ENCODE measurements around the gene USP20. TPM values are rescaled to one million over a fixed set of nuclear protein-coding genes. Genes with fewer than 3 reads are reported as not detected.
A peak's percentile ranks its signal among the peaks of the same experiment; 100 is the strongest.

Gene USP20
- total RNA-seq, 1 donor from 2014 or later = 44.3 TPM

GRCh38 chr9:129904734-129905133 lies 69.5 kb downstream of the USP20 start:
- intact Hi-C loops (cut with micrococcal nuclease) = no loop called here
- Mint-ChIP-seq H3K4me3 (no peak overlapping the region), H3K27me3 (no peaks in the 10 kb centered on the region), H3K4me1 (peaks cover 30% of the 10 kb centered on the region), H3K9me3 (no peaks in the 10 kb centered on the region), H3K27ac (peak overlapping the region; percentile 34), H3K36me3 (ENCODE audit: low read depth) (peaks cover 81% of the 10 kb centered on the region)
- no peak for DNase-seq

- Mint-ChIP-seq H3K27ac (no peak overlapping the region), H3K36me3 (ENCODE audit: low read depth) (peaks cover 77% of the 10 kb centered on the region), H3K27me3 (no peaks in the 10 kb centered on the region), H3K4me1 (peaks cover 29% of the 10 kb centered on the region), H3K9me3 (no peaks in the 10 kb centered on the region), H3K4me3 (no peak overlapping the region)
- intact Hi-C loops (cut with micrococcal nuclease) = no loop called here
- no peak for DNase-seq
Measured at GRCh38 chr9:129906298-129906697, 71.0 kb downstream of the USP20 start.

- peaks cover 68% of the 10 kb centered on the region for H3K36me3 Mint-ChIP-seq (ENCODE audit: low read depth)
Measured at GRCh38 chr9:129907201-129907600, 71.9 kb downstream of the USP20 start.

GRCh38 chr9:129908906-129909305 lies 73.6 kb downstream of the USP20 start:
- Mint-ChIP-seq H3K4me3 (no peak overlapping the region), H3K9me3 (no peaks in the 10 kb centered on the region), H3K4me1 (peaks cover 21% of the 10 kb centered on the region), H3K36me3 (ENCODE audit: low read depth) (peaks cover 57% of the 10 kb centered on the region), H3K27me3 (no peaks in the 10 kb centered on the region), H3K27ac (peak overlapping the region; percentile 53)
- intact Hi-C loops (cut with micrococcal nuclease) = no loop called here
- no peak for DNase-seq

More at GRCh38 chr9:129907201-129907600, 71.9 kb downstream of the USP20 start:
- Mint-ChIP-seq H3K27me3 (no peaks in the 10 kb centered on the region), H3K4me1 (peaks cover 25% of the 10 kb centered on the region), H3K9me3 (no peaks in the 10 kb centered on the region), H3K27ac (no peak overlapping the region), H3K4me3 (no peak overlapping the region)
- intact Hi-C loops (cut with micrococcal nuclease) = no loop called here
- no peak for DNase-seq

GRCh38 chr9:129909851-129910250 lies 74.6 kb downstream of the USP20 start:
- Mint-ChIP-seq H3K27ac (peak overlapping the region; percentile 41), H3K4me3 (no peak overlapping the region), H3K4me1 (peaks cover 16% of the 10 kb centered on the region), H3K27me3 (no peaks in the 10 kb centered on the region), H3K36me3 (ENCODE audit: low read depth) (peaks cover 49% of the 10 kb centered on the region), H3K9me3 (no peaks in the 10 kb centered on the region)
- intact Hi-C loops (cut with micrococcal nuclease) = no loop called here
- DNase-seq = no peak

- intact Hi-C loops (cut with micrococcal nuclease) = no loop called here
- peaks cover 48% of the 10 kb centered on the region for H3K36me3 Mint-ChIP-seq (ENCODE audit: low read depth)
Measured at GRCh38 chr9:129910628-129911567, 75.6 kb downstream of the USP20 start.

GRCh38 chr9:129914051-129914450 lies 78.8 kb downstream of the USP20 start:
- Mint-ChIP-seq H3K27me3 (no peaks in the 10 kb centered on the region), H3K9me3 (no peaks in the 10 kb centered on the region), H3K36me3 (ENCODE audit: low read depth) (peaks cover 45% of the 10 kb centered on the region), H3K27ac (peak overlapping the region; percentile 15), H3K4me1 (peaks cover 18% of the 10 kb centered on the region), H3K4me3 (no peak overlapping the region)
- intact Hi-C loops (cut with micrococcal nuclease) = no loop called here
- no peak for DNase-seq

More at GRCh38 chr9:129910628-129911567, 75.6 kb downstream of the USP20 start:
- Mint-ChIP-seq H3K9me3 (no peaks in the 10 kb centered on the region), H3K4me1 (peaks cover 15% of the 10 kb centered on the region), H3K4me3 (no peak overlapping the region), H3K27ac (peak overlapping the region; percentile 72), H3K27me3 (no peaks in the 10 kb centered on the region)
- no peak for DNase-seq

- no peaks in the 10 kb centered on the region for H3K9me3 Mint-ChIP-seq
- intact Hi-C loops (cut with micrococcal nuclease) = no loop called here
- H3K36me3 Mint-ChIP-seq (ENCODE audit: low read depth) = peaks cover 45% of the 10 kb centered on the region
- H3K4me1 Mint-ChIP-seq = peaks cover 11% of the 10 kb centered on the region
- H3K27ac Mint-ChIP-seq = no peak overlapping the region
- H3K4me3 Mint-ChIP-seq = no peak overlapping the region
- DNase-seq = no peak
- no peaks in the 10 kb centered on the region for H3K27me3 Mint-ChIP-seq
Measured at GRCh38 chr9:129916707-129917106, 81.4 kb downstream of the USP20 start.

GRCh38 chr9:129918296-129918950 lies 83.2 kb downstream of the USP20 start:
- peak overlapping the region; percentile 51 for H3K27ac Mint-ChIP-seq
- peaks cover 11% of the 10 kb centered on the region for H3K4me1 Mint-ChIP-seq
- DNase-seq = no peak
- no peaks in the 10 kb centered on the region for H3K27me3 Mint-ChIP-seq
- H3K4me3 Mint-ChIP-seq = no peak overlapping the region
- intact Hi-C loops (cut with micrococcal nuclease) = no loop called here
- H3K9me3 Mint-ChIP-seq = no peaks in the 10 kb centered on the region
- peaks cover 54% of the 10 kb centered on the region for H3K36me3 Mint-ChIP-seq (ENCODE audit: low read depth)

GRCh38 chr9:129919277-129919676 lies 84.0 kb downstream of the USP20 start:
- no peak overlapping the region for H3K27ac Mint-ChIP-seq
- H3K4me3 Mint-ChIP-seq = no peak overlapping the region
- intact Hi-C loops (cut with micrococcal nuclease) = no loop called here
- no peaks in the 10 kb centered on the region for H3K9me3 Mint-ChIP-seq
- H3K36me3 Mint-ChIP-seq (ENCODE audit: low read depth) = peaks cover 63% of the 10 kb centered on the region
- H3K27me3 Mint-ChIP-seq = no peaks in the 10 kb centered on the region
- DNase-seq = no peak
- H3K4me1 Mint-ChIP-seq = peaks cover 13% of the 10 kb centered on the region

GRCh38 chr9:129919841-129920240 lies 84.6 kb downstream of the USP20 start:
- Mint-ChIP-seq H3K36me3 (ENCODE audit: low read depth) (peaks cover 68% of the 10 kb centered on the region), H3K4me3 (no peak overlapping the region), H3K4me1 (peaks cover 15% of the 10 kb centered on the region), H3K9me3 (no peaks in the 10 kb centered on the region), H3K27me3 (no peaks in the 10 kb centered on the region), H3K27ac (no peak overlapping the region)
- no peak for DNase-seq
- intact Hi-C loops (cut with micrococcal nuclease) = no loop called here

- intact Hi-C loops (cut with micrococcal nuclease) = no loop called here
- Mint-ChIP-seq H3K9me3 (no peaks in the 10 kb centered on the region), H3K4me1 (peaks cover 11% of the 10 kb centered on the region), H3K36me3 (ENCODE audit: low read depth) (peaks cover 67% of the 10 kb centered on the region), H3K27me3 (no peaks in the 10 kb centered on the region), H3K27ac (peak overlapping the region; percentile 13), H3K4me3 (no peak overlapping the region)
- no peak for DNase-seq
Measured at GRCh38 chr9:129921905-129922304, 86.6 kb downstream of the USP20 start.

- H3K9me3 Mint-ChIP-seq = no peaks in the 10 kb centered on the region
- no peak for DNase-seq
- H3K4me3 Mint-ChIP-seq = no peak overlapping the region
- intact Hi-C loops (cut with micrococcal nuclease) = no loop called here
- H3K36me3 Mint-ChIP-seq (ENCODE audit: low read depth) = peaks cover 58% of the 10 kb centered on the region
- no peaks in the 10 kb centered on the region for H3K27me3 Mint-ChIP-seq
- H3K4me1 Mint-ChIP-seq = peaks cover 10% of the 10 kb centered on the region
- H3K27ac Mint-ChIP-seq = peak overlapping the region; percentile 57
Measured at GRCh38 chr9:129923589-129923988, 88.3 kb downstream of the USP20 start.

- peak overlapping the region; percentile 75 for H3K27ac Mint-ChIP-seq
- DNase-seq = no peak
- no peak overlapping the region for H3K4me3 Mint-ChIP-seq
- peaks cover 44% of the 10 kb centered on the region for H3K4me1 Mint-ChIP-seq
- no peaks in the 10 kb centered on the region for H3K27me3 Mint-ChIP-seq
- intact Hi-C loops (cut with micrococcal nuclease) = no loop called here
- H3K9me3 Mint-ChIP-seq = no peaks in the 10 kb centered on the region
- peaks cover 41% of the 10 kb centered on the region for H3K36me3 Mint-ChIP-seq (ENCODE audit: low read depth)
Measured at GRCh38 chr9:129929496-129930125, 94.4 kb downstream of the USP20 start.

Measured in activated CD4-positive, alpha-beta T cell treated with anti-CD3 and anti-CD28 coated beads, Interleukin-2, amount 10 ng/mL, durations not matched to agents 24 days and 14 days (primary cell).